ENCODE data around the gene BACE2. TPM values are rescaled to one million over a fixed set of nuclear protein-coding genes. Genes with fewer than 3 reads are reported as not detected.

Gene BACE2
- polyA plus RNA-seq, 2 of the 4 experiments (the other 2 are of a cell fraction), result 15.2 to 26.0 TPM

GRCh38 chr21:41141031-41141457, 26.9 kb upstream of the BACE2 start:
- H3K27ac ChIP-seq, result no peak overlapping the region
- no peaks in the 10 kb centered on the region for H3K4me1 ChIP-seq
- no peak overlapping the region for H3K4me2 ChIP-seq
- CTCF ChIA-PET, result no interaction called here
- TF ChIP-seq KDM5A (IDR thresholded peaks at IDR 0.05) (no peak), CHD4 (IDR thresholded peaks at IDR 0.05; ENCODE audit: borderline replicate concordance) (no peak), BHLHE40 (IDR thresholded peaks at IDR 0.05; ENCODE audit: low read depth, low read length) (no peak), JUNB (IDR thresholded peaks at IDR 0.05) (no peak), POLR2AphosphoS2 (conservative IDR thresholded peaks at IDR 0.05; ENCODE audit: low read length) (no peak), HMGXB4 (CRISPR knock-in tag; IDR thresholded peaks at IDR 0.05; ENCODE audit: borderline replicate concordance) (no peak), GATA3 (IDR thresholded peaks at IDR 0.05; ENCODE audit: borderline replicate concordance) (no peak), E2F6 (IDR thresholded peaks at IDR 0.05; ENCODE audit: borderline replicate concordance, low read depth) (no peak), HOXB5 (CRISPR knock-in tag; IDR thresholded peaks at IDR 0.05) (no peak), ZFP36 (IDR thresholded peaks at IDR 0.05; ENCODE audit: borderline replicate concordance, partially characterized antibody) (no peak), FOSB (CRISPR knock-in tag; IDR thresholded peaks at IDR 0.05) (no peak), PBX3 (IDR thresholded peaks at IDR 0.05) (no peak), CBX2 (IDR thresholded peaks at IDR 0.05; ENCODE audit: borderline replicate concordance, low read depth) (no peak), EHF (CRISPR knock-in tag; IDR thresholded peaks at IDR 0.05) (no peak), RFX5 (IDR thresholded peaks at IDR 0.05) (no peak)
- no peak overlapping the region for H3K4me3 ChIP-seq
- no peak for DNase-seq (ENCODE audit: low read depth in 1 of 2, low spot score in 1 of 2)
- POLR2A ChIA-PET, result no interaction called here
- 5% methylated on average over 2 of the region's 2 CpGs for WGBS (ENCODE audit: missing lambda C conversion rate)
- FAIRE-seq, result no peak
- ATAC-seq, result no peak
- H3K9me3 ChIP-seq, result no peaks in the 10 kb centered on the region

- CTCF ChIA-PET, result interaction anchor here (0.9 to 4.3 kb wide), 2 partner anchors 9 to 13 kb away, joined by 3 to 19 read pairs; no protein-coding TSS in a partner anchor
- WGBS (ENCODE audit: missing lambda C conversion rate), result 35% methylated on average over 7 of the region's 15 CpGs
- Histone ChIP-seq H3K27ac (no peak overlapping the region), H3K4me2 (no peak overlapping the region), H3K9me3 (no peaks in the 10 kb centered on the region), H3K4me3 (no peak overlapping the region), H3K4me1 (no peaks in the 10 kb centered on the region)
- FAIRE-seq (no peak), DNase-seq (ENCODE audit: low read depth in 1 of 2, low spot score in 1 of 2) (peak; percentile 5 to 12), ATAC-seq (peak; percentile 43 to 67; a peak in 4 of 6 replicates)
- TF ChIP-seq CHD4 (IDR thresholded peaks at IDR 0.05; ENCODE audit: borderline replicate concordance) (no peak), HOXB13 (CRISPR knock-in tag; IDR thresholded peaks at IDR 0.05; ENCODE audit: low read depth) (no peak), MAX (IDR thresholded peaks at IDR 0.05) (no peak), CEBPB (IDR thresholded peaks at IDR 0.05) (no peak), HOXB5 (CRISPR knock-in tag; IDR thresholded peaks at IDR 0.05) (no peak), E2F6 (IDR thresholded peaks at IDR 0.05; ENCODE audit: borderline replicate concordance, low read depth) (no peak), EP300 (IDR thresholded peaks at IDR 0.05) (no peak), TFCP2L1 (CRISPR knock-in tag; IDR thresholded peaks at IDR 0.05) (no peak), CBX8 (IDR thresholded peaks at IDR 0.05) (no peak), MAZ (IDR thresholded peaks at IDR 0.05; ENCODE audit: borderline replicate concordance, low read depth, low read length) (no peak), PHF8 (IDR thresholded peaks at IDR 0.05; ENCODE audit: borderline replicate concordance, low read depth) (no peak)
- POLR2A ChIA-PET, result no interaction called here
These were observed 25.7 kb upstream of the BACE2 start for GRCh38 chr21:41142051-41142795.
